Gastrocnemius medialis (tissue), 4 donors: ENCODE data around the gene ALDH3A1.

ENCODE experiments used
- POLR2A ChIP-seq, 2 donors: fragments of 450-650 bp; IDR thresholded peaks; one replicate each; pipeline ENCODE4 v1.6.1; 2017; ENCODE audit warnings: antibody characterized with exemption in 2 of 2, mild to moderate bottlenecking in 2 of 2, moderate library complexity in 2 of 2
- TF ChIP-seq, protein P1 (sequence below), 5 experiments: fragments of 450-650 bp in 3 of 5; fragments of 200-600 bp in 2 of 5; sonication (generic) in 2 of 5; IDR thresholded peaks in 4 of 5; conservative IDR thresholded peaks in 1 of 5; 1 replicate in 4 of 5; 2 replicates in 1 of 5; pipeline ENCODE4 v1.5.1; 2016 to 2019; ENCODE audit warnings: antibody characterized with exemption in 5 of 5, mild to moderate bottlenecking in 3 of 5, moderate library complexity in 3 of 5

DNA sequence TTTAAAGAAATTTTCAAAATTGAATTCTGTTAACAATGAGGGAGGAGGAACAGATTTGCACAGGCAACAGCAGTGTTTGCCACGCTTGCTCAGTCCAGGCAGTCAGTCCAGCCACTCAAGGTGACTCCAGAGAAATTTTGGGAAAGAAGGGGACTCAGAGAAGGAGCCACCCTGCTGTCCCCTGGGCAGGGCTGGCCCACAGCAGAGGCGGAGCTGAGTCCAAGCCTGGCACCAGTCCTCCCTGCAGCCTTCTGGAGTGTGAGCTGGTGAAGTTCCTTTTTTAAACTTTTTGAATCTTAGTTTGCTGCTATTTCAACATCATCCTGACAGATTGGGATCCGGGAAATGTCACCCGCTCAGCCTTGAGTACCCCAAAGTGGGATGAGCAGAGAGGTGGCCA, 17.3 kb downstream of the ALDH3A1 start:
- TF ChIP-seq, protein P1, sequence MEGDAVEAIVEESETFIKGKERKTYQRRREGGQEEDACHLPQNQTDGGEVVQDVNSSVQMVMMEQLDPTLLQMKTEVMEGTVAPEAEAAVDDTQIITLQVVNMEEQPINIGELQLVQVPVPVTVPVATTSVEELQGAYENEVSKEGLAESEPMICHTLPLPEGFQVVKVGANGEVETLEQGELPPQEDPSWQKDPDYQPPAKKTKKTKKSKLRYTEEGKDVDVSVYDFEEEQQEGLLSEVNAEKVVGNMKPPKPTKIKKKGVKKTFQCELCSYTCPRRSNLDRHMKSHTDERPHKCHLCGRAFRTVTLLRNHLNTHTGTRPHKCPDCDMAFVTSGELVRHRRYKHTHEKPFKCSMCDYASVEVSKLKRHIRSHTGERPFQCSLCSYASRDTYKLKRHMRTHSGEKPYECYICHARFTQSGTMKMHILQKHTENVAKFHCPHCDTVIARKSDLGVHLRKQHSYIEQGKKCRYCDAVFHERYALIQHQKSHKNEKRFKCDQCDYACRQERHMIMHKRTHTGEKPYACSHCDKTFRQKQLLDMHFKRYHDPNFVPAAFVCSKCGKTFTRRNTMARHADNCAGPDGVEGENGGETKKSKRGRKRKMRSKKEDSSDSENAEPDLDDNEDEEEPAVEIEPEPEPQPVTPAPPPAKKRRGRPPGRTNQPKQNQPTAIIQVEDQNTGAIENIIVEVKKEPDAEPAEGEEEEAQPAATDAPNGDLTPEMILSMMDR (IDR thresholded peaks at IDR 0.05 in 4 of 5, conservative IDR thresholded peaks at IDR 0.05 in 1 of 5) = no peak
- no peak for TF ChIP-seq POLR2A (IDR thresholded peaks at IDR 0.05)
